ENCODE results near the gene CCDC187. TPM values are rescaled to one million over a fixed set of nuclear protein-coding genes. Genes with fewer than 3 reads are reported as not detected.

The CCDC187 gene
- polyA plus RNA-seq, 1 donor: 0.04 TPM

GRCh38 chr9:136311051-136312008 is 7.4 kb upstream of the CCDC187 start:
- DNase-seq: no peak

GRCh38 chr9:136310273-136311030 is 6.6 kb upstream of the CCDC187 start:
- DNase-seq: no peak

GRCh38 chr9:136309806-136310220 is 5.9 kb upstream of the CCDC187 start:
- no peak for DNase-seq

- no peak for DNase-seq
These were observed 5.4 kb upstream of the CCDC187 start for GRCh38 chr9:136309101-136309801.

- no peak for DNase-seq
These were observed 4.8 kb upstream of the CCDC187 start for GRCh38 chr9:136308702-136309053.

GRCh38 chr9:136308006-136308701 is 4.3 kb upstream of the CCDC187 start:
- no peak for DNase-seq

- DNase-seq: no peak
These were observed 3.4 kb upstream of the CCDC187 start for GRCh38 chr9:136307215-136307750.

GRCh38 chr9:136306211-136307208 is 2.6 kb upstream of the CCDC187 start:
- DNase-seq: no peak

GRCh38 chr9:136305804-136306203 is 1.9 kb upstream of the CCDC187 start:
- DNase-seq: no peak

GRCh38 chr9:136304981-136305380 is 1.1 kb upstream of the CCDC187 start:
- no peak for DNase-seq

- no peak for DNase-seq
These were observed 562 bp upstream of the CCDC187 start for GRCh38 chr9:136304456-136304855.

GRCh38 chr9:136303066-136303824 is 649 bp downstream of the CCDC187 start:
- DNase-seq: no peak

- no peak for DNase-seq
These were observed 1.4 kb downstream of the CCDC187 start for GRCh38 chr9:136302527-136302926.

GRCh38 chr9:136300866-136301265 is 3.0 kb downstream of the CCDC187 start:
- DNase-seq: no peak

- DNase-seq: no peak
These were observed 3.8 kb downstream of the CCDC187 start for GRCh38 chr9:136300016-136300545.

- DNase-seq: no peak
These were observed 4.4 kb downstream of the CCDC187 start for GRCh38 chr9:136299541-136299940.

- DNase-seq: no peak
These were observed 4.8 kb downstream of the CCDC187 start for GRCh38 chr9:136299116-136299515.

- DNase-seq: no peak
These were observed 5.8 kb downstream of the CCDC187 start for GRCh38 chr9:136297766-136298735.

All from hindlimb muscle (tissue), 1 donor.